ENCODE measurements around the gene FMNL1.

The FMNL1 gene

GRCh38 chr17:45291171-45291805 is 69.6 kb downstream of the FMNL1 start:
- TF ChIP-seq CTCF (conservative IDR thresholded peaks at IDR 0.05; ENCODE audit: low read length), result no peak
- no peak for DNase-seq (ENCODE audit: low read depth)
- no peak overlapping the region for H3K4me3 ChIP-seq (ENCODE audit: low read length)

- H3K4me3 ChIP-seq (ENCODE audit: low read length), result no peak overlapping the region
- no peak for DNase-seq (ENCODE audit: low read depth)
- TF ChIP-seq CTCF (conservative IDR thresholded peaks at IDR 0.05; ENCODE audit: low read length), result no peak
These were observed 71.2 kb downstream of the FMNL1 start for GRCh38 chr17:45292696-45293412.

GRCh38 chr17:45293413-45294211 is 71.9 kb downstream of the FMNL1 start:
- peak; percentile 92 for DNase-seq (ENCODE audit: low read depth)
- no peak overlapping the region for H3K4me3 ChIP-seq (ENCODE audit: low read length)
- TF ChIP-seq CTCF (conservative IDR thresholded peaks at IDR 0.05; ENCODE audit: low read length), result peak; percentile 37

- peak; percentile 88 for DNase-seq (ENCODE audit: low read depth)
- no peak overlapping the region for H3K4me3 ChIP-seq (ENCODE audit: low read length)
- no peak; the same call in 1 of the 2 replicates for TF ChIP-seq CTCF (conservative IDR thresholded peaks at IDR 0.05; ENCODE audit: low read length)
These were observed 72.8 kb downstream of the FMNL1 start for GRCh38 chr17:45294506-45294905.

- no peak for DNase-seq (ENCODE audit: low read depth)
- H3K4me3 ChIP-seq (ENCODE audit: low read length), result no peak overlapping the region
- TF ChIP-seq CTCF (conservative IDR thresholded peaks at IDR 0.05; ENCODE audit: low read length), result no peak
These were observed 74.5 kb downstream of the FMNL1 start for GRCh38 chr17:45296003-45296832.

- DNase-seq (ENCODE audit: low read depth), result no peak
- H3K4me3 ChIP-seq (ENCODE audit: low read length), result no peak overlapping the region
- no peak for TF ChIP-seq CTCF (conservative IDR thresholded peaks at IDR 0.05; ENCODE audit: low read length)
These were observed 75.1 kb downstream of the FMNL1 start for GRCh38 chr17:45296833-45297124.
